IMR-90 (cell line): Measurements from ENCODE around the gene CKB.

ENCODE experiments used
- CHD1 ChIP-seq: IDR thresholded peaks from 2 replicates; pipeline ENCODE4 v1.6.1; 2012; ENCODE audit warnings: low read depth, low read length, improper control_type of control experiment
- CTCF ChIP-seq: conservative IDR thresholded peaks from 2 replicates; pipeline ENCODE4 v1.5.1; 2012; ENCODE audit warnings: mild to moderate bottlenecking, low read depth, low read length, improper control_type of control experiment
- MXI1 ChIP-seq: IDR thresholded peaks from 2 replicates; pipeline ENCODE4 v1.6.1; 2012; ENCODE audit warnings: low read depth, mild to moderate bottlenecking, low read length, moderate library complexity, borderline replicate concordance
- POLR2A ChIP-seq: IDR thresholded peaks from 2 replicates; pipeline ENCODE4 v1.6.1; 2012; ENCODE audit warnings: mild to moderate bottlenecking, low read depth, low read length
- TF ChIP-seq, protein P1 (sequence below): fragments of 150-350 bp; IDR thresholded peaks from 2 replicates; pipeline ENCODE4 v1.6.1; 2017; ENCODE audit warnings: mild to moderate bottlenecking, antibody characterized with exemption, low read length, low read depth

GRCh38 chr14:103569408-103569807, 46.8 kb upstream of the CKB start:
- TF ChIP-seq, protein P1, sequence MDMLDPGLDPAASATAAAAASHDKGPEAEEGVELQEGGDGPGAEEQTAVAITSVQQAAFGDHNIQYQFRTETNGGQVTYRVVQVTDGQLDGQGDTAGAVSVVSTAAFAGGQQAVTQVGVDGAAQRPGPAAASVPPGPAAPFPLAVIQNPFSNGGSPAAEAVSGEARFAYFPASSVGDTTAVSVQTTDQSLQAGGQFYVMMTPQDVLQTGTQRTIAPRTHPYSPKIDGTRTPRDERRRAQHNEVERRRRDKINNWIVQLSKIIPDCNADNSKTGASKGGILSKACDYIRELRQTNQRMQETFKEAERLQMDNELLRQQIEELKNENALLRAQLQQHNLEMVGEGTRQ = no peak
- no peak for TF ChIP-seq CTCF
- no peak for TF ChIP-seq MXI1
- TF ChIP-seq CHD1 = no peak
- no peak for TF ChIP-seq POLR2A
